NCI-H446 (cell line): Measurements from ENCODE around the gene TRPC4AP.
"Not testable (repeated sequence)": the region's sequence is repeated elsewhere in the genome, so short reads cannot be mapped to it uniquely, and the experiment has no call there.

Experiments used
- DNase-seq, 2 experiments: peaks; one replicate each; lab custom pipeline; 2025; lab: John Stamatoyannopoulos, UW

The TRPC4AP gene

DNA sequence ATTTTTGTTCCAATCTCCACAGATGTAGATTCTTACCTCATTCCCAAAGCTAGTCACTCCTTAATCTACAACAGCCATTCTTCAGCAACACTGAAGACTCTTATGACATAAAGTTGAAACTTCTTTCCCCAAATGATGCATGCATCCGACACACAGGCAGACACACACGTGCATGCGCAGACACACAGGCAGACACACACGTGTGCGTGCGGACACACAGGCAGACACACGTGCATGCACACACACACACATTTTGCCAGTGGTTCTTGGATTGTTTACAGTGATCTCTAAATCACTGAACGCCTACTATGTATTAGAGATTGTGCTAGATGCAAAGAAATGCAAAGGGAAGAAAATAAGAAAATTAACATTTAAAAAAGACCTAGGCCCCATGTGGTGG is 9.0 kb upstream of the TRPC4AP start:
- no peak for DNase-seq

DNA sequence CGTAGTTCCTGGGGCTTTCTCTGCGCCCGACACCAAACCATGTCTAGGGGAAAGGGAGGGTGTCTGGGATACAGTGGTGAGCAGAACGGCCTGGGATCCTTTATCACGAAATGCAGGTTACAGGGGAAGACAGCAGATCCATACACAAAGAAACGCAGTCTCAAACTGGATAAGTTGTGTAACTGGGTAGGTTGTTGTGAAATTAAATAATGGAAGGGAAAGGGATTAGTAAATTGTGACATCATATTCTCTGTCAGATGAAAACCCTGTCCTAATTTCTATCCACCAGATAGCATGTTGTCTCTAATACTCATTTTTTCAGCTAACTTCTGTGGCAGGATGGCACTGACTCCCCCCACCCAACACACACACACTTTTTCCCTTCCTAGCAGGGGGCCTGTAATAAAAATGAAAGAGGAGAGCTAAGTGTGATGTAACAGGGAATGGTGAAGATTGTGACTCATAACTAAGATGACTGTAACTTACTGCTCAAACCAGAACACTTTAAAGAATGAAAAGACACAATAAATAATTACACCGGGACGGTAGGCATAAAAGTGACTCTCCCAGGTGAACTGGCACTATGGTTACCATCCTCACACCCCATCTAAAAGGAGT is 769 bp upstream of the TRPC4AP start:
- no peak for DNase-seq

DNA sequence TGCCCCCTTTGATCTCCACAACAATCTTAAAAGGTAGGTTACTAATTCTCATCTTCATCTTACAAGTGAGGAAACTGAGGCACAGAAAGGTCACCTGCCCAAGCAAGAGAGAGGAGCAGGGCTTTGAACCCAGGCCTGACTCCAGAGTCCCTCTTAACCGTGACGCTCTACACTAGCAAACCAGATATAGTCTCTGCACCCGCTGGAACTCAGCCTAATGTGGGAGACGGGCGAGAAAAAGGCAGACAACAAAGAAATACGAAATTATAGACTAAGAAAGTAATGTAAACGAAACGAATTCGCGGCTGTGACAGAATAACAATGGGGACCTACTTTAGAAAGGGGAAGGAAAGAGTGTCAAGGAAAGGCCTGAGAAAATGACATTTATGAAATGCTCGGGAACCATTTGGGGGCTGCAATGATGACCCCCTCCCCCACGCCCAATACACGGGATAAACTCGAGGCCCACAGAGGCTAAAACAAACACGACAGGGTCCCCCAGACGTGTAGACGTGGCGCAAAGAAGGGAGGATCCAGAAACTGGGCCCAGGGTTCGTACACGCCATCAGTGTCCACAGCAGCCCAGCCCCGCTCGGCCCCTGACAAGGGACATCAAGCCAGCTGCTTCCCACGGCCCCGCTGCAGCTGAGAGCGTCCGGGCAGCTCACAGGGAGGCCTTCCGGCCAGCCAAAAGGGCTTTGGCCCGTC is 637 bp downstream of the TRPC4AP start:
- no peak for DNase-seq

DNA sequence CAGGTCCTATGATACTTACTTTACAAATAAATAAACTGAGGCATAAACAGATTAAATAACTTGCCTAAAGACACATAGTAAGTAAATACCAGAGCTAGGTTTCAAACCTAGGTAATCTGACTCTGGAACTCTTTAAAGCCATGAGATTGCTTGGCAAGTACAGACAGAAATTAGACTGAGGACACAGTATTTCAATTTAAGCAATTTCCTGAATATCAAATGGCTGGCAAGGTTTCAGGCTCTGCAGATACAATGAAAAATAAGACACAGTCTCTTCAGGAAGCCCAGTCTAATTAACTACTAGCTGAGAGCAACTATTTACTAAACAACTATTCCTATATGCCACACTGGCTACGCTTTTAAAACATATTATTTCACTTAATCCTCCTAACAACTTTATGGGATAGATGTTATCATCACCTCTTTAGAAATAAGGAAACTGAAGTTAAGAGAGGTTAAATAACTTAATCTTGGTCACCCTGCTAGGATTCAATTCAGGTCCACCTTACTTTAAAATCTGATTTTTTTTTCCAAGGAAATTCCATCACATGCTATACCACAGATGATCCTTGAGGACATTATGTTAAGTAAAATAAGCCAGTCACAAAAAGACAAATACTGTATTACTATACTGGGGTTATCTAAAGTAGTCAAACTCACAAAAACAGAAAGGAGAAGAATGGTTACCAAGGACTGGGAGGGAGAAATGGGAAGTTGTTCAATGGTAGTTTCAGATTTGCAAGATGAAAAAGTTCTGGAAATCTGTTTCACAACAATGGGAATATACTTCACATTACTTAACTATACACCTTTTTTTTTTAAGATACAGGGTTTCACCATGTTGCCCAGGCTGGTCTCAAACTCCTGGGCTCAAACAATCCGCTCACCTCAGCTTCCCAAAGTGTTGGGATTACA is 4.1 kb downstream of the TRPC4AP start:
- no peak for DNase-seq

DNA sequence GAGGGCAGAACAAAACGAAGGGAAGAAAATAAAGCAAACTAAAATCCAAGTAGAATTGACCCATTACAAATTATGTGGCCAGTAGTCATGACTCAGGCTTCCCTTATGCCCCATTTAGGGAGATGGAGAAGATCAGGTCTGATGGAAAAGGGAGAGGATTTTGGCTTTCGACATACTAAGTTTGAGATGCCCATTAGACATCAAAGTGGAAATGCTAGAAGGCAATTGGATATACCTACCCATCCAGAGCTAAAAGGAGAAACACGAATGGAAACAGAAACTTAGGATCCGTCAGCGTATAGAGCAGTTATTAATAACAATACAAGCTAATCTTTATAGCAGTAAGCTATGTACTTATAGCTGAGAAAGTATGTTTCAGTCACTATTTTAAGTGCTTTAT is 4.8 kb downstream of the TRPC4AP start:
- DNase-seq: no peak

DNA sequence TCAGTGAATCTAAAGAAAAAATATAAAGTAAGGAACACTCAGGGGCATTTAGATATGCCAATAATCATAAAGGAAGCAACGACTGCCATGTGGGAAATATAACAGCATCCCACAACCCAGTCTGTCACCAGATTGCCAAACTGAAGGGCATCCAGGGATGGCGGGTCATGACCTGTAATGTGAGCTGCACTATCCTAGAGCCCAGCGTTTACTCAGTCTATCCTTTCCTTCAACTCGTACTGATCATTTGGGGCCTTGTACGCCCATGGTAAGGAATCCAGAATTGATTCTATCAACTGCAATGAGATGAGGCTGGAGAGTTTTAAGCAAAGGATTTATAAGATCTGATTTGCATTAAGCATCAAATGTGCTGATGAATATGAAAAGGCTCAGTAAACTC is 5.3 kb downstream of the TRPC4AP start:
- no peak for DNase-seq

DNA sequence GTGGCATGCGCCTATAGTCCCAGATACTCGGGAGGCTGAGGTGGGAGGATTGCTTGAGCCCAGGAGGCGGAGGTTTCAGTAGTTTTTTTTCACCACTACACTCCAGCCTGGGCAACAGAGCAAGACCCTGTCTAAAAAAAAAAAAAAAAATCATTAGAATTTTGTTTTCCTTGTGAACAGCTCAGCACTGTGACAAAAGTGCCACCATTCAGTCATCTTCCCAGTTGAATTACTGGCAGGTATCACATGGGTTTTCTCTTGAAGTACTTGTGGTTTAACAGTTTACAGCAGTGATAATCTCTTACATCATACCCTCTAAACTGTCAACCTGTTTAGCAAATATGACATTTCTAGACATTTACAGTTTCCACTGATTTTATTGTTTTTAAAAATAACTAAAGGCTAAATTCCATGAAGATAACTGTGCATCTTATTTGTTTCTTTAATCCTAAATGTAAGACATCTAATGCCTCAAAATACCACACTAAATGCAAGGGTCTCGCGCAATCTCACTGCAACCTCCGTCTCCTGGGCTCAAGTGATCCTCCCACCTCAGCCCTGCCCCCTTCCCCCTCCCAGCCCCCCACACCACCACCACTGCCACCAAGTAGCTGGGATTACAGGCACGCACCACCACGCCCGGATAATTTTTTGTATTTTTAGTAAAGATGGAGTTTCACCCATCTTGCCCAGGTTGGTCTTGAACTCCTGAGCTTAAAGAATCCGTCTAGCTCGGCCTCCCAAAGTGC is 7.0 kb downstream of the TRPC4AP start:
- no peak for DNase-seq

DNA sequence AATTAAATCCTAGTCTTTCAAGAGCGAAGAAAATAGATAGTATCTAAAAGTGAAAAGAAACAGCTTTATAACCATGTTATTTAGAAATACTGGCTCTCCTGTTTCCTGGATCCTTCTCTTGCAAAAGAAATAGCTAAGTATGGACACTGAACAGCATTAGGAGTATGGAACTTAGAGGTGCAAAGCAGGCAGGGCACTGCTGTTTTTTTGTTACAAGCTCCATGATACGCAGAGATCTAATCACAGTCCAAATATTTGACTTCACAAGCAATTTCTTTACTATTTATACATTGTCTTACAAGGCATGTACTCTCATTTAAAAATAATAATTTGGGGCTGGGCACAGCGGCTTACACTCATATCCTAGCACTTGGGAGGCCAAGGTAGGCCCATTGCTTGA is 7.6 kb downstream of the TRPC4AP start:
- DNase-seq: no peak

DNA sequence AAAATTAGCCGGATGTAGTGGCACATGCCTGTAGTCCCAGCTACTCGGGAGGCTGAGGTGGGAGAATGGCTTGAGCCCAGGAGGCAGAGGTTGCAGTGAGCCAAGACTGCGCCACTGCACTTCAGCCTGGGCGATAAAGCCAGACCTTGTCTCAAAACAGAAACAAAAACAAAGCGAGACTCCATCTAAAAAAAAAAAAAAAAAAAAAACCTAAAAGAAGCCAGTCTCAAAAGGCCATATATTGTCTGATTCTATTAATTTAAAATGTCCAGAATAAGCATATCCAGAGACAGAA is 12.3 kb downstream of the TRPC4AP start:
- DNase-seq: not testable (repeated sequence)

DNA sequence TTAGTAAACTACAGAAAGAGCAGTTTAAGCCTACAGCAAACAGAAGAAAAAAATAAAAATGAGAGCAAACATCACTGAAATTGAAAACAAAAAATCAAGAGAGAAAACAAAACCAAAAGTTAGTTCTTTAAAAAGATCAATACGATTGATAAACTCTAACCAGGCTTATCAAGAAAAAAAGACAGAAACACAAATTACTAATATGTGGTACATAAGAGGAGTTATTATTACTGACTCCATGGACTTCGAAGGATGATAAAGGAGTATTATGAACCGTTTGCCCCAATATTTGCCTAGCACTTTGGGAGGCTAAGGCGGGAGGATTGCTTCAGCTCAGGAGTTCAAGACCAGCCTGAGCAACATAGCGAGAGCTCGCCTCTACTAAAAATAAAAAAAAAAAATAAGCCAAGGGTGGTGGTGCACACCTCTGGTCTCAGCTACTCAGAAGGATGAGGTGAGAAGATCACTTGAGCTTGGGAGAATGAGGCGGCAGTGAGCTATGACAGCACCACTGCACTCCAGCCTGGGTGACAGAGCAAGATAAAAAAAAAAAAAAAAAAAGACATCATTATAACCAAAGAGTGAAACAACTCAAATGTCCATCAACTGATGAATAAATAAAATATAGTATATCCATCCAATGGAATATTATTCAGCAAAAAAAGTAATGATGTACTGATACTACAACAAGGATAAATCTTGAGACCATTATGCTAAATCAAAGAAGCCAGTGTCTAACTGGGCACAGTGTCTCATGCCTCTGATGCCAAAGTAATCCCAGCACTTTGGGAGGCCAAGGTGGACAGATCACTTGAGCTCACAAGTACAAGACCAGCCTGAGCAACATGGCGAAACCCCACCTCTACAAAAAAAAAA is 12.9 kb downstream of the TRPC4AP start:
- no peak for DNase-seq

DNA sequence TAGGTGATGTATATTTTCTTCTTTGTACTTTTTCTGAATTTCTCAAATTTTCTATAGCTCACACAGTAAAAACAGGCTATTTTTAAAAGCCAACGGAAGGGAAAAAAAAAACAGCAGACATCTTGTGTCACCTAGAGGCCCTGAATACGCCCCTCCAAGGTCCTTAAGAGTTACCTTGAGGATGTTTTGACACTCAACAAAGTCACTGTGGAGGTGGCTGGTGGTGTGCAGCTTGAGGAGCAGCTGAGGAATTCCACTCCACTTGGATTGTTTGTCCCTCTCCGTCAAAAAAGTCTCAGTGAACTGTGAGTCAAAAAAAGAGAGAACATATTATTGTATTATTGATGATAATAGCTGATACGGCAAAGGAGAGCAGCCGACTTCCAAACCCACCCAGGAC is 14.7 kb downstream of the TRPC4AP start:
- no peak for DNase-seq

DNA sequence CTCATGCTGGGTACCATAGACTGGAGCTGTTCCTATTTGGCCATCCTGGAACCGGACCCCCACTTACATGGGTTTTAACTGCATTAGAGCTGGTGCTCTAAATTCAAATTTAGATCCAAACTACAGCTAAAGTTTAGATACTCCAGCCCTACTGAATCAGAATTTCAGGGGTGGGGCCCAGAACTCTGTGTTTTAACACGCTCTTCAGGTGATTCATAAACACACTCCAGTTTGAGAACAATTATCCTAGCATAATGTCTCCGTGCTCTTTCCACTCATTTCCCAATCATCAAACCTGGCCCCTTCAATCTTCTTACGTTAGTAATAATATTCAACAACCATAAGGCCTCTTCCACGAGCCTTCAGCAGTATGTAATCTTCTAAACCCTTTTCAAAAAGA is 15.3 kb downstream of the TRPC4AP start:
- DNase-seq: no peak

DNA sequence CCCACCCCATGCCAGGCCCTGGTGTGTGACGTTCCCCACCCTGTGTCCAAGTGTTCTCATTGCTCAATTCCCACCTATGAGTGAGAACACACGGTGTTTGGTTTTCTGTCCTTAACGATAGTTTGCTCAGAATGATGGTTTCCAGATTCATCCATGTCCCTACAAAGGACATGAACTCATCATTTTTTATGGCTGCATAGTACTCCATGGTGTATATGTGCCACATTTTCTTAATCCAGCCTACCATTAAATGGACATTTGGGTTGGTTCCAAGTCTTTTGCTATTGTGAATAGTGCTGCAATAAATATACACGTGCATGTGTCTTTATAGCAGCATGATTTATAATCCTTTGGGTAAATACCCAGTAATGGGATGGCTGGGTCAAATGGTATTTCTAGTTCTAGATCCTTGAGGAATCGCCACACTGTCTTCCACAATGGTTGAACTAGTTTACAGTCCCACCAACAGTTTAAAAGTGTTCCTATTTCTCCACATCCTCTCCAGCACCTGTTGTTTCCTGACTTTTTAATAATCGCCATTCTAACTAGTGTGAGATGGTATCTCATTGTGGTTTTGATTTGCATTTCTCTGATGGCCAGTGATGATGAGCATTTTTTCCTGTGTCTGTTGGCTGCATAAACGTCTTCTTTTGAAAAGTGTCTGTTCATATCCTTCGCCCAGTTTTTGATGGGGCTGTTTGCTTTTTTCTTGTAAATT is 21.0 kb downstream of the TRPC4AP start:
- not testable (repeated sequence) for DNase-seq

DNA sequence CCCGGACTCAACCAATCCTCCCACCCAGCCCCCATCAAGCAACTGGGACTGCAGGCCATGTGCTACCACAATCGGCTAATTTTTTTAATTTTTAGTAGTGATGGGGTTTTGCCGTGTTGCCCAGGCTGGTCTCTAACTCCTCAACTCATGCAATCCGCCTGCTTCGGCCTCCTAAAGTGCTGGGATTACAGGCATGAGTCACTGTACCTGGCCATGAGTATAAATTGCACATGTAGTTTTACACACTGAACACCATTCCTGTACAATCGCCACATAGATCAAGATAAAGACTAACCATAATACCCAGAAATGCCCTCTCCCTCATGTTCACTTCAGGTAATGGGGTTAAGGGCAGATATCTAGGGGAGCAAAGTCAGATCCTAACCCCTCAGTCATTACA is 26.4 kb downstream of the TRPC4AP start:
- DNase-seq: no peak

DNA sequence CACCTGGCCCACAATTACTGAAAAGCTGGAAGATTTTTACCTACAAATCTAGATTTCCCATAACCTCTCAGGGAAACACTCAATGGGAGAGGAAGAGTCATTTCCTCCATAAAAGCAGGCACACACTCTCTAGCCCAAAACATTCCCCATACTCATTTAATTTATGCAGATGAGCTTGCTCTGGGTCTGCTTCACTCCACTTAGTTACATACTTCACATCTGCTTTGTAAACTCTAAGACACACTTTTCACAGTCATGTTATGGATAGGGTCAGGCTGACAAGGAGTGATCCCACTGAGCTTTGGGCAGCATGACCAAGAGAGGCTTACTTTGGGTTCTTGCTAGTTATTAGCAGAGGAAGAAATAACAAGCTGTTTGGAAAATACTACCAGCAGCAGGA is 27.4 kb downstream of the TRPC4AP start:
- DNase-seq: no peak

DNA sequence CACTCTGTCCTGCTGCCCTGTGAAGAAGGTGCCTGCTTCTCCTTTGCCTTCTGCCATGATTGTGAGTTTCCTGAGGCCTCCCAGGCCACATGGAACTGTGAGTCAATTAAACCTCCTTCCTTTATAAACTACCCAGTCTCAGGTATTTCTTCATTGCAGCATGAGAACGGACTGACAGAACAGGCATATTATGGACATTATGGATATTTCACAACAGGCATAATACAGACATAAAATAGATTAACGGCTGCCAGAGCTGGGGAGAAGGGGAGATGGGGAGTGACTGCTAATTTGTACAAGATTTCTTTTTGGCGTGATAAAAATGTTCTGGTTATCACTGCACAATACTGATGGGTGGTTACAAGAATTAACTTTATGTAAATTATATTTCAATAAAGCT is 29.4 kb downstream of the TRPC4AP start:
- DNase-seq: no peak

DNA sequence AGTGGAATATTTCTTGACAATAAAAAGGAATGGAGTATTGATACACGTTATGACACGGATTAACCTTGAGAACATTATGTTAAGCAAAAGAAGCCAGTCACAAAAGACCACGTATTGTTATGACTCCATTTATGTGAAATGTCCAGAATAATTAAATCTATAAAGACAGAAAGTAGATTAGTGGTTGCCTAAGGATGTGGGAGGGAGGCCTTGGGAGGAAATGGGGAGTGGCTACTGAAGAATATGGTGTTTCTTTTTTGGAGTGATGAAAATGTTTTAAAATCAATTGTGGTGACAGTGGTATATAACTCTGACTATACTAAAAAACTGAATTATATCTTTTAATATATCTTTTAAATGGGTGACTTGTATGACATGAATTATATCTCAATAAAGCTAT is 30.1 kb downstream of the TRPC4AP start:
- no peak for DNase-seq

DNA sequence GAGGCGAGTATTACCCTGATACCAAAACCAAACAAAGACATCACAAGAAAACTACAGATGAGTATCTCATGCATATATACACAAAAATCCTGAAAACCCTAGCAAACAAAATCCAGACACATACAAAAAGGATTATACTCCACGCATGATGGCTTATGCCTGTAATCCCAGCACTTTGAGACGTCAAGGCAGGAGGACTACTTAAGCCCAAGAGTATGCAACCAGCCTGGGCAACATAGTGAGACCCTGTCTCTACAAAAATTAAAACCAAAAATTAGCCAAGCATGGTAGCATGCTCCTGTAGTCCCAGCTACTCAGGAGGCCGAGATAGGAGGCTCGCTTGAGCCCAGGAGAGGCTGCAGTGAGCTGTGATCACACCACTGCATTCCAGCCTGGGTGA is 32.4 kb downstream of the TRPC4AP start:
- no peak for DNase-seq

DNA sequence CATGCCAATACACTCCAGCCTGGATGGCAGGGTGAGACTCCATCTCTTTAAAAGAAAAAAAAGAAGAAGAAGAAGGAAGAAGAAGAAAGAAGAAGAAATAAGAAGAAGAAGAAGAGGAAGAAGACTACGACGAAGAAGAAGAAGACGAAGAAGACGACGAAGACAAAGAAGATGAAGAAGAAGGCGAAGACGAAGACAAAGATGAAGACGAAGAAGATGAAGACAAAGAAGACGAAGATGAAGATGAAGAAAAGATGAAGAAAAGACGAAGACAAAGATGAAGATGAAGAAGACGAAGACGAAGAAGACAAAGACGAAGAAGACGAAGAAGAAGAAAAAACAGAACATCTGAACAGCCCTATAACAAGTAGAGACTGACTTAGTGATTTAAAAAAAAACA is 33.0 kb downstream of the TRPC4AP start:
- DNase-seq: no peak

DNA sequence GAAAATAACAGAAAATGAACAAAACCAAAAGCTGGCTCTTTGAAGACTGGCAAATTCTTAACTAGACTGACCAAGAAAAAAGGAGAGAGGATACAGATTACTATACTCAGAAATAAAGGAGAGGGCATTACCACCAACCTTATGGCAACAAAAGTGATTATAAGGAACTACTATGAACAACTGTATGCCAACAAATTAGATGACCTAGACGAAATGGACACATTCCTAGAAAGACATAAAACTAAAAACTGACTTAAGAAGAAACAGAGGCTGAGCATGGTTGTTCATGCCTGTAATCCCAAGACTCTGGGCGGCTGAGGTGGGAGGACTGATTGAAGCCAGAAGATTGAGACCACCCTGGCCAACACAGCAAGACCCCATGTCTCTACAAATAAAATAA is 33.5 kb downstream of the TRPC4AP start:
- DNase-seq: no peak
